SK-N-MC (cell line): ENCODE results near the gene NBEA.

Experiments
- DNase-seq: peaks from one replicate; pipeline ENCODE4 v3.0.0-alpha.2; 2011; ENCODE audit warnings: low read depth, low spot score
- H3K27ac ChIP-seq: fragments of 200-600 bp; sonication (generic); 2 replicates; pipeline ENCODE4 v1.5.1; 2016; ENCODE audit warnings: mixed run types
- H3K36me3 ChIP-seq: fragments of 200-600 bp; sonication (generic); 2 replicates; pipeline ENCODE4 v1.6.1; 2017; ENCODE audit warnings: antibody characterized with exemption, low read length, mixed read lengths; ENCODE audit not compliant: insufficient read depth
- H3K4me3 ChIP-seq: fragments of 200-600 bp; sonication (generic); 2 replicates; pipeline ENCODE4 v1.5.1; 2016
- H3K9ac ChIP-seq: fragments of 200-600 bp; sonication (generic); 2 replicates; pipeline ENCODE4 v1.8.0; 2017; ENCODE audit warnings: mixed run types, mixed read lengths; ENCODE audit not compliant: insufficient read length
- H3K9me3 ChIP-seq: fragments of 200-600 bp; sonication (generic); 2 replicates; pipeline ENCODE4 v1.6.1; 2017; ENCODE audit warnings: low read depth, mild to moderate bottlenecking, antibody characterized with exemption, low read length, moderate library complexity, mixed read lengths
- EZH2 ChIP-seq: fragments of 200-600 bp; sonication (generic); IDR thresholded peaks from one replicate; pipeline ENCODE4 v1.6.1; 2017; ENCODE audit warnings: antibody characterized with exemption
- FOXP2 ChIP-seq: optimal IDR thresholded peaks from 2 replicates; pipeline ENCODE3; 2011; ENCODE audit warnings: mild to moderate bottlenecking, moderate library complexity; ENCODE audit not compliant: insufficient read depth; ENCODE audit errors: extremely low read length, control extremely low read depth
- POLR2AphosphoS5 ChIP-seq: IDR thresholded peaks from 2 replicates; pipeline ENCODE4 v1.6.1; 2012; ENCODE audit warnings: mild to moderate bottlenecking, low read depth, low read length, borderline replicate concordance

NBEA gene

GRCh38 chr13:35139591-35139990 lies 197.5 kb downstream of the NBEA start:
- Histone ChIP-seq H3K9ac (no peak overlapping the region), H3K9me3 (no peaks in the 10 kb centered on the region), H3K36me3 (no peaks in the 10 kb centered on the region), H3K4me3 (no peak overlapping the region), H3K27ac (no peak overlapping the region)
- no peak for DNase-seq
- TF ChIP-seq FOXP2 = no peak
- no peak for TF ChIP-seq EZH2
- no peak for TF ChIP-seq POLR2AphosphoS5

GRCh38 chr13:35140321-35140720 lies 198.3 kb downstream of the NBEA start:
- Histone ChIP-seq H3K9ac (no peak overlapping the region), H3K27ac (no peak overlapping the region), H3K9me3 (no peaks in the 10 kb centered on the region), H3K4me3 (no peak overlapping the region), H3K36me3 (no peaks in the 10 kb centered on the region)
- no peak for TF ChIP-seq FOXP2
- no peak for TF ChIP-seq EZH2
- DNase-seq = no peak

GRCh38 chr13:35140831-35141230 lies 198.8 kb downstream of the NBEA start:
- no peak overlapping the region for H3K4me3 ChIP-seq

GRCh38 chr13:35143123-35143522 lies 201.1 kb downstream of the NBEA start:
- no peaks in the 10 kb centered on the region for H3K9me3 ChIP-seq
- DNase-seq = no peak
- no peak overlapping the region for H3K4me3 ChIP-seq
- no peak overlapping the region for H3K27ac ChIP-seq
- H3K36me3 ChIP-seq = no peaks in the 10 kb centered on the region
- H3K9ac ChIP-seq = no peak overlapping the region
- TF ChIP-seq FOXP2 (no peak), POLR2AphosphoS5 (no peak), EZH2 (no peak)

More at GRCh38 chr13:35140831-35141230, 198.8 kb downstream of the NBEA start:
- TF ChIP-seq EZH2 (no peak), FOXP2 (no peak), POLR2AphosphoS5 (no peak)
- no peak for DNase-seq
- no peak overlapping the region for H3K27ac ChIP-seq
- no peaks in the 10 kb centered on the region for H3K36me3 ChIP-seq
- H3K9ac ChIP-seq = no peak overlapping the region
- no peaks in the 10 kb centered on the region for H3K9me3 ChIP-seq

- Histone ChIP-seq H3K4me3 (no peak overlapping the region), H3K9me3 (no peaks in the 10 kb centered on the region), H3K27ac (no peak overlapping the region), H3K9ac (no peak overlapping the region), H3K36me3 (no peaks in the 10 kb centered on the region)
- no peak for TF ChIP-seq EZH2
- no peak for TF ChIP-seq POLR2AphosphoS5
- TF ChIP-seq FOXP2 = no peak
- no peak for DNase-seq
These were observed 202.3 kb downstream of the NBEA start for GRCh38 chr13:35144166-35144890.

GRCh38 chr13:35146686-35147085 lies 204.6 kb downstream of the NBEA start:
- TF ChIP-seq POLR2AphosphoS5 = no peak
- no peak for TF ChIP-seq EZH2
- TF ChIP-seq FOXP2 = no peak
- DNase-seq = no peak
- Histone ChIP-seq H3K9me3 (no peaks in the 10 kb centered on the region), H3K9ac (no peak overlapping the region), H3K36me3 (no peaks in the 10 kb centered on the region), H3K4me3 (no peak overlapping the region), H3K27ac (no peak overlapping the region)

GRCh38 chr13:35157143-35157755 lies 215.2 kb downstream of the NBEA start:
- no peak overlapping the region for H3K9ac ChIP-seq
- no peak overlapping the region for H3K27ac ChIP-seq
- DNase-seq = peak; percentile 57
- H3K4me3 ChIP-seq = no peak overlapping the region
- TF ChIP-seq EZH2 (no peak), POLR2AphosphoS5 (no peak), FOXP2 (no peak)
- H3K9me3 ChIP-seq = no peaks in the 10 kb centered on the region
- no peaks in the 10 kb centered on the region for H3K36me3 ChIP-seq

- no peak for DNase-seq
- Histone ChIP-seq H3K9me3 (no peaks in the 10 kb centered on the region), H3K4me3 (no peak overlapping the region), H3K9ac (no peak overlapping the region), H3K36me3 (no peaks in the 10 kb centered on the region), H3K27ac (no peak overlapping the region)
- TF ChIP-seq EZH2 = no peak
- TF ChIP-seq FOXP2 = no peak
- no peak for TF ChIP-seq POLR2AphosphoS5
These were observed 217.0 kb downstream of the NBEA start for GRCh38 chr13:35159041-35159440.
